Anterior cingulate cortex (tissue), 58 donors: ENCODE results near the gene CDCP1.
A peak's percentile ranks its signal among the peaks of the same experiment; 100 is the strongest.

Experiments
- DNase-seq, 58 donors: peaks; one replicate each; lab custom pipeline; 2025; lab: John Stamatoyannopoulos, UW

The CDCP1 gene

GRCh38 chr3:45116350-45116749, 29.8 kb downstream of the CDCP1 start:
- DNase-seq = no peak

GRCh38 chr3:45113625-45114050, 32.5 kb downstream of the CDCP1 start:
- no peak for DNase-seq

- no peak for DNase-seq
Observed at GRCh38 chr3:45112939-45113338, 33.2 kb downstream of the CDCP1 start.

GRCh38 chr3:45110509-45110833, 35.7 kb downstream of the CDCP1 start:
- DNase-seq = no peak

- no peak for DNase-seq
Observed at GRCh38 chr3:45109771-45110508, 36.2 kb downstream of the CDCP1 start.

GRCh38 chr3:45106874-45107273, 39.3 kb downstream of the CDCP1 start:
- DNase-seq = no peak

GRCh38 chr3:45105855-45106671, 40.1 kb downstream of the CDCP1 start:
- DNase-seq = no peak

- DNase-seq = no peak
Observed at GRCh38 chr3:45104715-45105711, 41.2 kb downstream of the CDCP1 start.

- no peak for DNase-seq
Observed at GRCh38 chr3:45103753-45104714, 42.1 kb downstream of the CDCP1 start.

- DNase-seq = no peak
Observed at GRCh38 chr3:45103334-45103733, 42.8 kb downstream of the CDCP1 start.

- no peak for DNase-seq
Observed at GRCh38 chr3:45100981-45101407, 45.2 kb downstream of the CDCP1 start.

- DNase-seq = no peak
Observed at GRCh38 chr3:45098310-45098709, 47.9 kb downstream of the CDCP1 start.

- DNase-seq = no peak
Observed at GRCh38 chr3:45097296-45097883, 48.8 kb downstream of the CDCP1 start.

GRCh38 chr3:45095916-45096526, 50.2 kb downstream of the CDCP1 start:
- DNase-seq = peak in 2 of 58 donors; percentile 2 to 23

GRCh38 chr3:45093176-45093575, 53.0 kb downstream of the CDCP1 start:
- DNase-seq = no peak

- no peak for DNase-seq
Observed at GRCh38 chr3:45092132-45093031, 53.8 kb downstream of the CDCP1 start.

- no peak for DNase-seq
Observed at GRCh38 chr3:45090855-45091254, 55.3 kb downstream of the CDCP1 start.
